HG02571 (cell line): ENCODE measurements around the gene CA4.

Source experiments
- ATAC-seq: cut with Tn5 transposase; IDR thresholded peaks from one replicate; pipeline ENCODE4 v1.9.1; 2021; ENCODE audit warnings: mild to moderate bottlenecking, moderate library complexity; ENCODE audit not compliant: unreplicated experiment

CA4 gene

DNA sequence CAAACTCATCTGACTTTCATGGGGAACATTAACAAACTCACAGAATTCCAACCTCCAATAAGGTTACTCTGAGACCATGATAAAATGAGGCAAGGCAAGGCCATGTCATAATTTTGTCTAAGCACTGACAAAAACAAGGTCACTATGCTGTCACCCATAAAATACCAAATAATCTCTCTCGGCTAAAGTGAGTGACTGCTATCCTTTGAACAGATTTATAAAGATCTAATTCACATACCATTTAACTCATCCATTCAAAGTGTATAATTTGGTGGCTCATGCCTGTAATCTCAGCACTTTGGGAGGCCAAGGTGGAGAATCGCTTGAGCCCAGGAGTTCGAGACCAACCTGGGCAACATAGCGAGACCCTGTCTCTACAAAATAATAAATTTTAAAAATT, 20.6 kb upstream of the CA4 start:
- ATAC-seq = no peak

DNA sequence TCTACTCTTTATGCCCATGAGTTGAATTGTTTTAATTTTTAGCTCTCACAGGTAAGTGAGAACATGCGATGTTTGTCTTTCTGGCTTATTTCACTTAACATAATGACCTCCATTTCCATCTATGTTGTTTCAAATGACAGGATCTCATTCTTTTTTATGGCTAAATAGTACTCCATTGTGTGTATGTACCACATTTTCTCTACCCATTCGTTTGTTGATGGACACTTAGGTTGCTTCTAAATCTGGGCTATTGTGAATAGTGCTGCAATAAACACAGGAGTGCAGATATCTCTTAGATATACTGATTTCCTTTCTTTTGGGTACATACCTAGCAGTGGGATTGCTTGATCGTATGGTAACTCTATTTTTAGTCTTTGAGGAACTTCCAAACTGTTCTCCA, 19.3 kb upstream of the CA4 start:
- no peak for ATAC-seq

DNA sequence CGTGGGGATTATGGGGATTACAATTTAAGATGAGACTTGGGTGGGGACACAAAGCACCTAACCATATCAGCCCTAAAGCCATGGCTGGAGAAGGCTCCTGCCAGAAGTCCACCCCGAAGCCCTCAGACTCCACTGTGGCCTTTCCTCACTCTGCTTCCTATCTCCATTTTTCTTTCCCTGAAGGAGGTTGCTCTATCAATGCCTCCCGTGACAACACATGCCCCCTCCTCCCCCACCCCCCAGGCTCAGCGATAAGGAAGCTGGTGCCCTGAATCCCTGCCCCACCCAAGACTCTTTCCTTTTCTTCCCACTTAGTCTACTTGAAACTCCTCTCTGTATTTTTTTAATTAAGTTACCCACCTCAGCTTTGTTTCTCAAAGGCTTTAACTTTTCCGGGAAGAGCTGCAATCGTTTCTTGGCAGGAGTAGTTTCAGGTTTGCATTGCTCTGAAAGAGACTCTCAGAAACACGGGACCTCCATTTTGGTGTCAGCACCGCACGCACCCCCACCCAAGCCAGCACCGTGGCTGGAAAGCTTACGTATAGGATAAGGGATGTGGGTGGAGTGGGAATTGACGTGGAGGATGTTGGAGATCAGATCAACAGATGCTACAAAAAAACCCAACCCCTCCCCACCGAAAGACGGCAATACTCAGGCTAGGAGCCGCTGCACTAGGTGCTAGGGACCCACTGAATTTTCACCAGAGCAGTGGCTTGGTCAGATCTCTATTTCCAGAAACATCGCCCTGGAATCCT, 15.2 kb upstream of the CA4 start:
- no peak for ATAC-seq

DNA sequence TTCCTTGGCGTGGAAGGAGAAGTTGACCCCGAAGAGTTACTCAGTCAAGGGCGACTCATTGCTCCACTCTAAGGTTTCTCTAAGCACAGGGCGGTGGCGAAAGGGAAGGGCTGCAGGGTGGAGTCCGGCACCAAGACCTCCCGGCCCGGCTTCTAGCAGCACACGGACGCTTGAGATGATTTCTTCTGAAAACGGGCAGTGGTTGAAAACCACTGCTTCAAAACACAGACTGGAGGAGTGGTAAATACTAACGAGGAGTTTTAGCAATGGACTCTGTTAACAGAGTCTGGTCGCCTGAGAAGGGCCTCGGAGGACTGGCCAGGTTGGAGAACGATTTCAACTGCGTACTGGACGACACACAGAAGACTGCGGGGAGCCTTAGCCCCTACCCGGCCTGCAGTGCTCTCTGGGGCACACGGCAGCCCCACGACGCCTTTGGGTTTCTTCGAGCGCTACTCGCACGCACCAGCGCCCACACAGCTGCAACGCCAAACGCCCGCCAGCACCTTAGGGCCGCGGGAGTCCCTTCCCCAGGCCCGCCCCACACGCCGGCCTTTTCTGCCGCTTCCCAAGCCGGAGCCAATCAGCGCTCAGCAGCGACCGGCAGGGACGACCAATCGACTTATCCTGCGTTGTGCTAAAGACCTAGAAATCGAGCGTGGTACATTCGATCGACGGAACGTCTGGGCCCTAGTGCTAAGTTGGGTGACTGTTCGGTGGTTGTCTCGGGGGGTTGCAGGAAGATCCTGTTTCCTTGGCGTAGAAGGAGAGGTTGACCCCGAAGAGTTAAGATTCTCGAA, 14.4 kb upstream of the CA4 start:
- peak; percentile 87 for ATAC-seq

DNA sequence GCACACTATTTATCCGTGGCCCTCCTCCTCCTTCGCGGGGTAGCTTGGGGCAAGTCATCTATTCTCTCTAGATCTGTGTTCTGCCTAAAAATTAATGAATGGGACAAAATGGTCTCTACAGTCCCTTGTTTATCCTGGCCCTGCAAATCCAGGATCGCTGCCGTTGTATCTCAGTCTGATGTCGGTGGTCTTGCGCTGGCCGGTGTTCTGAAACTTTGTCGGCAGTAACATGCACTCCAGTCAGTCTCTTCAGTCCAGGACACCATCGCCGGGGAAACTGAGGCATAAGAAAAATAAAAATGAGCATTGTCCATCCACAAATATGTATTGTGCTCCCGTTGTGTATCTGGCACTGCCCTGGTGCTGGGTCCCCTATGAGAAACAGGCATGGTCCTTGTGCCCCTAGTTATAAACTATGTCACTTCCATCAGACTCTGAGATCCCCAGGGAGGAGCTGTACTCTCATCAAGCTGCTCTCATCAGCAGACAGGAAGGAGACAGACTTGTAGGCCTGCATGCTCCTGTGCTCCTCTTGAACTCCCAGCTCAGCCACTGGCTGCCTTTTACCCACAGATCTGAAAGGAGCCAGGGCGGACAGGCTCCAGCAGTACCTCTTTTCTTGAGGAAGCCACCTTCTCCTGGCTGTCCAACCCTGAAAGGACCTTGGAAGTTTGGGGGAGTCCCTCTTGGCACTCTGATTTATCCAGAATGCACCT, 13.7 kb upstream of the CA4 start:
- ATAC-seq = no peak

DNA sequence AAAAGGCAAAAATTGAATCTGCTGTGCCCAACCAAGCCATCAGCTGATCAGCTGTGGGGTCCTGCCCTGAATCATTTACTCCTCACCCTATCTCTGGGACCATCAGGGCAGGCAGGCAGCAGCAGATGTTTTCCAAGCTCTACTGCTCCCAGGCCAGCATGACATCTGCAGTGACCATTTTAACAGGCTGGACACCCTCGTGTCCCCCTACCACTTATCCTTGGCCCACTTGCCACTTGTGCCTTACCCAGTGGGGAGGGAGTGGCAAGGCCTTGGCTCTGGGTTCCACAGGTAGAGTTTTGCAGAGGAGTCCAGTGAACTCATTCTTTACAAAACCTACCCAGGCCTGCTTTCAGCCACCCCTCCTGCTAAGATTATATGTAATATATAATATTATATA, 12.0 kb upstream of the CA4 start:
- no peak for ATAC-seq

DNA sequence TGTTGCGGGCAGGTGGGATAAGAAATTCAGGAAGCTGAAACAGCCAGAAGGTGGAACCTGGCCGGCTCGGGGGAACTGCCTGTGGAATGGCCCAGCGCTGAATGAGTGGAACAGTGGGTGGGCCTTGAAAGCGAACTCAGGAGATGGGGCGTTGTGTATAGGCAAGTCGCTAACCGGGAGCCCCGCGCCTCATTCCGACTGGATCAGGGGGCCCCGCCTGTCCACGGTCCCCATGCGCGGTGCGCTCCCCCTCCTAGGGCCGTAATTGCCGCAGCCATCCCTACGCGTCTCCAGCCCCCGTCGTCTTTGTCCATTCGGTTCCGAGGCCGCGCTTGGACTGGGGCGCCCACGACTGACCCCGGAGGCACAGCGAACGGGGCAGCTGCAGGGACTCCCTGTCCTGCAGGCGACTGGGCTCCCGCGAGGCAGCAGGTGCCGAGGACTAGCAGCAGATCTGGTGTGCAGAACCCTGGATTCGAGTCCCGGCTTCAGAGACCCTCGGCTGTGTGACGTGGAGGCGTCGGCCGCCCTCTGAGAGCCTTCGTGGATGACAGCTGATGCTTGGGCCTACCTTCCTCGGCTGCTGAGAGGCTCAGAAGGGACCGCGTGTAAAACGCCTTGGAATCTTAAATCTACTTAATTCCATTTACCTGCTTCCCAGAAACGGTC, 10.9 kb upstream of the CA4 start:
- ATAC-seq = no peak

DNA sequence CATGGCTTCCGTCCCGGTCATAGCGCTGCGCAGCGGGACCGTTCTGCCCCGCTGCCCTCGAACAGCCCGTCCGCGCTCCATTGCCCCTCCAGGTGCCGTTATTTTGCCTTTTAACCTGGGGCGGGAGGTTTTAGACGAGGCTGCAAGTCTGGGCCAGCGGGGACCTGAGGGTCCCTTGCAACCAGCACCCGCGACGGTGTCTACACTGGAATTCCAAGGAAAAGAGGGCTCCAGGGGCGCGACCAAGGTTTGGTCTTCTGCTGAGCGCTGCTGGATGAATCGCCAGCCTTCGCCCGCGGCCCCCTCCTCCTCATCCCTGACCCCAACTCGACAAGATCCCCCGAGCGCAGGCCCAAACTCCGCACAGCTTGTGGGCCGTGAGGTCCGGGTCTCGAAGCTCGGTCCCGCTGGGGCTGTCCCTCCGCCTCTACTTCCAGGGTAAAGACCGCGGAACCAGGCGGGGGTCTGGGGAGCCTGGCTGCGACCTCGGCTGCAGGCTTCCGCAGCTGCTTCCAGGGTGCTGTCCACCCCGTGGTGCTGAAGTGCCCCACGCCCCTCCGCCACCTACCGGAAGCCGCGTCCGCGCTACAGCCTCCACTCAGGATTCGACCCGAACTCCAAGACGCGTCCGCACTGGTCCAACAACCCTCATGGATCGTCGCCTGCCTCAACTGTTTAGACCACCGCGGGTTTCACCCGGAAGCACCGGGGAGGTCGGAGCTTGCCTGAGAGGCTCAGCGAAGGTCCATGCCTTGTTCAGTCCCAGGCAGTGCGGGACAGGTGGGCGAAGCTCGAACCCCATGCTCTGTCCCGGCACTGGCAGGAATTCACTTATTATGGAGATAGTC, 10.1 kb upstream of the CA4 start:
- ATAC-seq = no peak

DNA sequence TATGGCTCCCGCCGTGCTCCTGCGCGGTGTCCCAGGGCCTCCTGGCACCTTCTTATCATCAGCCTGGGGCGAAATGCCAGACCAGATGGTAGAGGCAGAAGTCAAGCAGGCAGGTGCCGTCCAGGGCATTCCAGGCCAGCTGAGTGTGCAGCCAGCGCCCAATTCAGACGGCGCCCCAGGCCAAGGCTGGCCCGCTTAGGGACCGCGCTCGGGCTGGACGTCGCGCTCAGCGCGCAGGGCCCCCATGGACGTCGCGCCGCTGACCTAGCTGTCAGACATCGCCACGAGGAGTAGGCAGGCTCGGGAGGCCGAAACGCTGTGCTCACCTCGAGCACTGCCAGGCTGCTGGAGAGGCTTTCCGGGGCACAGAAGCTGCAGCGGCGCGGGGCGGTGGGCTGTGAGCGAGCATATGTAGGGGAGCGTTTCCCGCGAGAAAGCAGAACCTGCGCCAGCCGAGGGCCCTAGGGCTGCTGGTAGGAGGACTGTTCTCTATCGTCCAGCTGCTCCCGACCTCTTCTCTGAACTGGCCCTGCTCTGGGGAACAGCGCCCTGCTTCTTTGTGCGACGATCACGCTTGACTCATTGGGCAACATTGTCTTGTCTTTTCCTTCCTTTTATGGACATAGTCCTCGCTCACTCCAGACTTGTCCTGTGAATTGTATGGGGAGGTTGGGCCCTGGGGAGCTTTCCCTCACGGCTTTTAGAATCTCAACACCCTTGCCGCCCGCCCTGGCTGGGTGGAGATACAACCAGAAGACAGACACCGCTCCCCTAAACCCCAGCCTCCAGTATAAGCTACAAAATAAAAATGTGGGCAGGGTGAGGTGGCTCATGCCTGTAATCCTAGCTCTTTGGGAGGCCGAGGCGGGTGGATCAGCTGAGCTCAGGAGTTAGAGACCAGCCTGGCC, 8.4 kb upstream of the CA4 start:
- ATAC-seq = no peak

DNA sequence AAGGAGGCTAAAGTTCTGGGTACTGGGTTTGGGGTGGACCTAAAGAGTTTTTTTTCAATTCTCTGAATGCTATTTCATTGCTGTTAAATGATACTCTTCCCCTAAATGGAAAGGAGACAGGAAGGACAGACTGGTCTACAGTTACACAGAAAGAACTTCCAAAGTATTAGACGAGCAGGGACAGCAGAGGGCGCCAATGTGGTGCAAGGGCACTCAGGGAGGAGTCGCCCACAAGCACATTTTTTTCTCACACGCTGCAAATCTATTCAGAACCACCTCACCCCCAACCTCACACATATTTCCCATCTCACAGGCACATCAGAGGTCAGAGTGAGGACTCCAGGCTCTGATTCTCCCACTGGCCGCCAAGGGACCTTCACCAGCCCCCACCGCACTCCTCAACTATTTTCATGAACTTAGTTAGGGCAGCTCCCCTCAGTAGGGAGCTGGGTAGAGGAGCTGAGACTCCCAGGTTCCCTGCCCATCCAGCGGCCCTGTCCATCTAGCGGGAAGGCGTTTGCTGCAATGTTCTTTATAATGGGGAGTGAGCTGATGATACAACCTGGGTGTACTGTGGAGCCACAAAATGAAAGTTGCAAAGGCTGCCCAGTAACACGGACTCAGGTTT, 6.8 kb upstream of the CA4 start:
- ATAC-seq = no peak

DNA sequence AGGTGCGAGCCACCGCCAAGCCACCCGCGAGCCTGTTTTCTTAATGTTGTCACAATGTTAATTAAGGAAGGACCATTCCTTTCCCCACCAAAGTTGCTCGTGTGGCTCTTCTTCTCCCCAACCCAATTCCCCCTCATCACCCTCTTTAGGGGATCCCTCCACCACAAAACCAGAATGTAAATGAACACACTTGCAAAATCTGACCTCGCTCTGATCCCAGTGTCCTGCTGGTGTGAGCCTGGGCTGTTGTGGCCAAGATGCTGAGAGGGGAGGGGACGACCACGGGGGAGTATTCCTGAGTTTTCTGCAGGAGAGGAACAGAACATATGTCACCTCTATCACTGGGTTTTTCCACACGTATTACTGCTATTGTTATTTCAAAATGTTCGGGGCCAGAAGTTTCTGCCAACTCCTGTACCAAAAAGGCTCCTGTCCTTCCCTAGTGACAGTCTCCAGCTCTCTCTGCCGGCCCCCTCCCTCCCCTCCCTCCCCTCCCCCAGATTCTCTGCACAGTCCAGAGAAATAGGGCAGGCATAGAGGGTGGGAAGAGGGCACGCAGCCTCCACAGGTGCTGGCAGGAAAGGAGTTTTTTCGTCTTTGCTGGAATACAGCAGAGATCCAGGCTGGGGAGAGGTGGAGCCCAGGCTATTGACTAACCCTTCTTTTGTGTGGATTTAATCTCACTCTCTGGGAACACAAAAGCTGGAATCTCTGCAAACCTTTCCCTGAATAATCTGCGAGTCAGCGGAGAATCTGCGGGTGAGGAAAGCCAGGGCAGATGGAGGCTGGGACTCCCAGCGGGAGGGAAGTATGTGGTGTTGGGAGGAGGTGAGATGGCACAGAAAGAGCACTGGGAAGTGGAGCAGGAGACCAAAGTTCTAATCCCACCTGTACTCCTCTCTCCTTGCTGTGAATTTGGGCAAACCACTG, 4.5 kb upstream of the CA4 start:
- no peak for ATAC-seq

DNA sequence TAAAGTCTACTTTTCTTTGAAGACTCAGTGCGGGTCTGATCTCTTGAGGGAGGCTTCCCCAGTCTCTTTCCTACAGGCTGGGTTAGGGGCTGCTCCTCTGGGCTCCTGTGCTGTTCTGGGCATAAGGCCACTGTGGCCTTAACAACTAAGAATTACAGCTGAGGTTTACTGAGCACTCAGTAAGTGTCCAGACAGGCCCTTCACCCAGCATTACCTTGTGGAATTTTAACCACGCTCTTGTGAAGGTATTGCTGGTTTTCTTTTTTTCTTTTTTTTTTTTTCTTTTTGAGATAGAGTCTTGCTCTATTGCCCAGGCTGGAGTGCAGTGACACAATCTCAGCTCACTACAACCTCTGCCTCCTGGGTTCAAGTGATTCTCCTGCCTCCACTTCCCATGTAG, 3.6 kb upstream of the CA4 start:
- no peak for ATAC-seq

DNA sequence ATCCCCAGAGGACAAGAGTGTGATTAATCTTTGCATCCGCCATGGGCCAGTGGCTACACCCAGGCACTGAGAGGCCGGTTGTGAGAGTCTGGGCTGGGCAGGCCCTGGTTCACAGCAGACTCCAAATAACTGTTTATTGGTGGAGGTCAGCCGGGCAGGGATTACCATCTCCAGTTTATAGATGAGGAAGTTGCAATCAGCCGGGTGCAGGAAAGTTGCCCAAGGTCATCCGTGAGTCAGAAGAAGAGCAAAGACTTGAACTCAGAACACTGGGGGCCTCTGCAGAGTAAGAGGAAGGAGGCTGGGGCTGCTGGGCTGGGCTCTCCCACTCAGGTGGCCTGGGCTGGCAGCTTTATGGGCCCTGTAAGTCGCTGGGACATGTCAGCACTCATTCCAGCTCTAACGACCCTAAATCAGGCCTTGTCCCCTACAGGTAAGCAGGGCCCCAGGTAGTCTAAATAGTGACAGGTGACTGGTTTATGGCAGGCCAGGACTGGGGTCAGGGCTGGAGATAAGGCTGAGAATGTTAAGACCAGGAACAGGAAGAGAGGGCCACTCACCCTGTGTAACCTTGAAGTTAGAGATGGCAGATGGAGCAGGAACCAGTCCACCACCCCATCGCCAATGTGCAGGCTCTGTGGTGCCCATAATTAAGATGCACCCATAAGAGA, 2.1 kb upstream of the CA4 start:
- no peak for ATAC-seq

DNA sequence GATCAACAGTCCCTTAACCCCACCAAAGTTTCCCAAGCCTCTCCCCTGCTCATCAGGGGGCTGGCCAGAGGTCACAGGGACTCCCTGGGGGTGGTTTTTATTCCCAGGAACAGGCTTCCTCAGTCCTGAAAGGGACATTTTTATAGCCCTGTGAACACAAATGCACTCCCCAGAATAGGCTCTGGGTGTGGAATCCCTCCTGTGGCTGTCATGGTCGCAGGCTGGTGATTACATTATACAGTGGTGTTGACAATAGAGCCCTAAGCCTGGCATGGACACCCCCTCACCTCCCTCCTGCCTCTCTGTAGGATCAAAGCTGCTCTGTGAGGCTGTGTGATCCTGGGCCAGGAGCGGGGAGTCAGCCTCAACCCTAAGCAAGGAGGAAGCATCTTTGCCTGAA, 1.4 kb upstream of the CA4 start:
- ATAC-seq = no peak

DNA sequence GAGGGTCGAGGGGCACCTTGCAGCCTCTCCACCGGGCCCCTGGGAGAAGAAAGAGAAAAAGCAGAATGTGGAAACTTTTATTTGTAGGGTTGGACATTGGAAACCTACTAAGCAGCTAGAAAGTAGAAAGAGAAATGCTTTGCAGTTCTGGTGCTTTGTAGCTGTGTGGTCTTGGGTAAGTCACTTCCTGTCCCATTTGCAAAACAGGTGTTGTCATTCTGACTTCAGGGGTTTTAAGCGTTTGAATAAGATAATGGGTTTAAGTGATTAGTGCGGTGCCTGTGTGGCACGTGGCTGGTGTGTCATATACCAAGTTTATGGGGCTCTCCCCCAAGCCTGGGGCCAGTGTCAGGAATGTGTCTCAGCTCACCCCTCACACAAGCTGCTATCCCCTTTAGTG, 1.6 kb downstream of the CA4 start:
- no peak for ATAC-seq

DNA sequence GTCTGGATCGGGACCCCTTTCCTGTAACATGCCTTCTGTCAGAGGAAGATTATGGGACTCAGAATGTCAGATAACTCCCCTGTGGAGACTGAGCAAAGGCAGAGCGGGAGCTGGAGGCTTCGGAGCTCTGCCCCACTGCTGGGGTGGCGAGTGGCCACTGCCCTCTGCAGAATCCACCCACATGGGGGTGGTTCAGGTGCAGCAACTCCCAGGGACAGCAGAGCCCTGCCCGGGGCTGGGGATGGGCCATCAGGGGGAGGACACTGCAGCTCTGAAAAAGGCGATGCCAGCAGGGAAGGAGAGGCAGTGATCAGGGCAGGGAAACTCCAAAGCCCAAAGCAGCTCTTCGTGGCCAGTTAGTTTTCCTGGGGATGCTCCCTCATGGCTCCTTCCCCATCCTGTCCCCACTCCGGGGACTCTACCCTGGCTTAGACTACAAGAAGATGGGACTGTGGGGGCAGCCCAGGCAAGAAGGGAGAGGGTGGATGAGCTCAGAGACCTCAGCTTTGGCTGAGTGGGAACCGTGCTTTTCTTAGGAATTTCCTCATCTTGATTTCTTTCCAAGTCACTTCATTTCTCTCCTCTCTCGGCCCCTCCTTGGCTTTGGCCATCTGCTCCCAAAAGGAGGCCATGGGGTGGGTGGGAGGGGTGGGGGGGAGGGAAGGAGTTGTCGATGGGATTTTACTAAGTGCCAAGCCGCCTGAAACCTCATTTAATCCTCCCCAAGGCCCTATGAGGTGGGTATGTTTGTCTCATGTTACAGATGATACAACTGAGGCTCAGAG, 4.0 kb downstream of the CA4 start:
- ATAC-seq = no peak
